NB4 (cell line): ENCODE data around the gene ATIC.

Experiments
- DNase-seq: peaks from one replicate; pipeline ENCODE4 v3.0.0; 2010; ENCODE audit warnings: low read depth
- H3K4me3 ChIP-seq: one replicate; pipeline ENCODE4 v1.5.1; 2011; ENCODE audit warnings: mild to moderate bottlenecking, low read depth, low read length, moderate library complexity
- MYC ChIP-seq: IDR thresholded peaks from 2 replicates; pipeline ENCODE4 v1.6.1; 2011; ENCODE audit warnings: low read depth, low read length
- POLR2A ChIP-seq: IDR thresholded peaks from 2 replicates; pipeline ENCODE4 v1.6.1; 2011; ENCODE audit warnings: mild to moderate bottlenecking; ENCODE audit not compliant: insufficient read length; ENCODE audit errors: extremely low read depth
- TF ChIP-seq, protein P1 (sequence below): IDR thresholded peaks from 2 replicates; pipeline ENCODE4 v1.6.1; 2011; ENCODE audit warnings: low read depth, low read length
- TF ChIP-seq, protein P2 (sequence below): IDR thresholded peaks from one replicate; pipeline ENCODE4 v1.5.1; 2012; ENCODE audit warnings: low read depth, low read length

Gene ATIC

DNA sequence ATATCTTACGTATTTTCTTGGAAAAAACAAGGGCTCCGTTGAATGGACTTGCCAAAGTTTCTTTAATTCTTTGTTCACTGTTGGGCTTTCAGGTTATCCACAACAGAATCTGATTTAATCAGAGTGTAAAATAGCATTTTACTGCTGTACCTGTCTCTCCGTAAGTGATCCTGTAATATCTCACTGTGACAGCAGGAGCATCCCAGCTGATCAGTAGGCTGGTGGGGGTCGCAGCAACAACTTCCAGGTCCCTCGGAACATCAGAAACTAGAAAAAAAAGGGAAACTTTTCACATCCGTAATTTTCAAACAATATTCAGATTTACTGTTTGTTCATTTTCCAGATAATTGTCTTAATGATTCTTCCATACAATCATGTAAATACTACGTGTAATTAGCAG, 72.9 kb downstream of the ATIC start:
- TF ChIP-seq, protein P1, sequence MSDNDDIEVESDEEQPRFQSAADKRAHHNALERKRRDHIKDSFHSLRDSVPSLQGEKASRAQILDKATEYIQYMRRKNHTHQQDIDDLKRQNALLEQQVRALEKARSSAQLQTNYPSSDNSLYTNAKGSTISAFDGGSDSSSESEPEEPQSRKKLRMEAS = no peak
- TF ChIP-seq MYC (no peak), POLR2A (no peak)
- TF ChIP-seq, protein P2, sequence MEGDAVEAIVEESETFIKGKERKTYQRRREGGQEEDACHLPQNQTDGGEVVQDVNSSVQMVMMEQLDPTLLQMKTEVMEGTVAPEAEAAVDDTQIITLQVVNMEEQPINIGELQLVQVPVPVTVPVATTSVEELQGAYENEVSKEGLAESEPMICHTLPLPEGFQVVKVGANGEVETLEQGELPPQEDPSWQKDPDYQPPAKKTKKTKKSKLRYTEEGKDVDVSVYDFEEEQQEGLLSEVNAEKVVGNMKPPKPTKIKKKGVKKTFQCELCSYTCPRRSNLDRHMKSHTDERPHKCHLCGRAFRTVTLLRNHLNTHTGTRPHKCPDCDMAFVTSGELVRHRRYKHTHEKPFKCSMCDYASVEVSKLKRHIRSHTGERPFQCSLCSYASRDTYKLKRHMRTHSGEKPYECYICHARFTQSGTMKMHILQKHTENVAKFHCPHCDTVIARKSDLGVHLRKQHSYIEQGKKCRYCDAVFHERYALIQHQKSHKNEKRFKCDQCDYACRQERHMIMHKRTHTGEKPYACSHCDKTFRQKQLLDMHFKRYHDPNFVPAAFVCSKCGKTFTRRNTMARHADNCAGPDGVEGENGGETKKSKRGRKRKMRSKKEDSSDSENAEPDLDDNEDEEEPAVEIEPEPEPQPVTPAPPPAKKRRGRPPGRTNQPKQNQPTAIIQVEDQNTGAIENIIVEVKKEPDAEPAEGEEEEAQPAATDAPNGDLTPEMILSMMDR = no peak
- DNase-seq = no peak
- H3K4me3 ChIP-seq = no peak overlapping the region

DNA sequence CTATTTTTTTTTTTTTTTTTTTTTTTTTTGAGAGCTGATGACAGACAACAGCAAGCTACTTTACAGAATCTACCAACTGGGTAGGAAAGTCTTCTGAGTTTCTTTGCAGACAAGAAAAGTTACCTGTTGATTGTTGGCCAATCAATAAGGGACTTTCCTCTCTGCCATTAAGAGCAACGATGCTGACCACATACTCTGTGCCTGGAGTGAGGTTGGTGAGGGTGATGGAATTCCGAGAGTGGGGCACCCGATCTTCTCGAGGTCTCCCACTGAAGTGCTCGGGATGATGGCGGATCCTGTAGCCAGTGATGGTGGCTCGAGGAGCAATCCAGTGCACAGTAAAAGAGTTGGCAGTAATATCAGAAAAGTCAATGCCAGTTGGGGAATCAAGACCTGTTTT, 74.7 kb downstream of the ATIC start:
- TF ChIP-seq MYC (no peak), POLR2A (no peak)
- TF ChIP-seq, protein P2 = no peak
- TF ChIP-seq, protein P1 = no peak
- DNase-seq = no peak
- no peak overlapping the region for H3K4me3 ChIP-seq

DNA sequence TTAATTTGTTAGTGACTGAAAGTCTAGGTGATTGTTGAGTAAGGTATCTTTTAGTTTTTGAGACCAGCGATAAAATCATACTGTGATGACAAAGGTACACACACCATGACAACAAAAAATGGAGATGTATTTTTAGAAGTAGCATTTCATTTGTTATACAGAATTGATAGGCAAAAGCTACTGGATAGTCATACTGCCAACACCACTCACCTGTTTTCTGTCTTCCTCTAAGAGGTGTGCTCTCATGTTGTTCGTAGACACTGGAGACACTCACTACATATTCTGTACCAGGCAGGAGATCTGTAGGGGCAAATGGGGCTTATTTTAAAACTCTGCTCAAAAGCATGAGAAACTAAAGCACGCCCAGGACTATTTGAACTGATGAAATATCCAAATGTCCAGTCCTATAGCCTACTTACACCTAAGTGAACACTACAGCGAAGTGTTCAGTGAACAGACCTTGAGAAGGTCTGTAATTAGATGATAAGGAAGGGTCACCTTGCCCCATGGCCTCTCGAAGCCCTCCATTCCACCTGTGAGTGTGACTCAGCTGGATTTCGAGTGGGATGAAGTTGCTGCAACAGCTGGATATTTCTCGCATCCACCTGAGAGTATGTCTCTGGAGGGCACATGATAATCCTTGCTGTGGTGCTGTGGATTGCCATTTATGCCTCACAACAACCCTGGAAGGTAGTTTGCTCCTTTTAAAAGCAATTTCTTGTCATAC, 76.3 kb downstream of the ATIC start:
- no peak overlapping the region for H3K4me3 ChIP-seq
- no peak for TF ChIP-seq POLR2A
- TF ChIP-seq, protein P1 = no peak
- DNase-seq = no peak

DNA sequence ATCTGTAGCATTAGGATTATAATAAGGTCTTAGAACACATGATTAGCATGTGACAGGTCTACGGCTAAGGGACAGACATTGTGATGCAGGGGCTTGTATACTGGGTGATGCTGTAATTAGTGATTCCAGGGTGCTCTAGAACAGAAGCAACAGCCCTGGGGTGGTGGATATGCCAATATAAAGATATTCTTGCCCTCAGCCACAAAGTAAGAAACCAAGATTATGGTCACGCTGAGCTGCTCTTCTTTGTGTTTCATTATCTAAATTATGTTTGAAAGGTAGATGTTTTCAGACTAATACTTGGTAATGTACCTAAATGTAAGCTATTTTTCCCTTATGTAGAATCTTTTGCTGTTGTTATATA, 78.7 kb downstream of the ATIC start:
- DNase-seq = no peak
- H3K4me3 ChIP-seq = no peak overlapping the region
- TF ChIP-seq, protein P1 = no peak

DNA sequence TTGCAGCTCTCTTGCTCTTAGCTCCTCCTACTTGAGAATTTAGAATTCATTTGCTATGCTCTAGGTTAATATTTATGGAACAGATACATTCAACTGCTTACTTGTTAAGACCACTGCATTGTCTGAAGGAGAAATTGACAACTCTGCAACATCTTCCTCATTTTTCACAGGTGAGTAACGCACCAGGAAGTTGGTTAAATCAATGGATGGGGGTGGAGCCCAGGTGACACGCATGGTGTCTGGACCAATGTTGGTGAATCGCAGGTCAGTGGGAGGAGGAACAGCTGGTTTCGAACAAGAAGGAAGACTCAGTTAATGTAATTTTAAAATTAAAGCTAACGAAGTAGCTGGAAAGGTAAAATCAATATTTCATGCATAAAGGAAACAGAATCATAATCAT, 79.7 kb downstream of the ATIC start:
- DNase-seq = no peak
- TF ChIP-seq POLR2A = no peak
- no peak for TF ChIP-seq MYC
- TF ChIP-seq, protein P2 = no peak
- TF ChIP-seq, protein P1 = no peak
- no peak overlapping the region for H3K4me3 ChIP-seq

DNA sequence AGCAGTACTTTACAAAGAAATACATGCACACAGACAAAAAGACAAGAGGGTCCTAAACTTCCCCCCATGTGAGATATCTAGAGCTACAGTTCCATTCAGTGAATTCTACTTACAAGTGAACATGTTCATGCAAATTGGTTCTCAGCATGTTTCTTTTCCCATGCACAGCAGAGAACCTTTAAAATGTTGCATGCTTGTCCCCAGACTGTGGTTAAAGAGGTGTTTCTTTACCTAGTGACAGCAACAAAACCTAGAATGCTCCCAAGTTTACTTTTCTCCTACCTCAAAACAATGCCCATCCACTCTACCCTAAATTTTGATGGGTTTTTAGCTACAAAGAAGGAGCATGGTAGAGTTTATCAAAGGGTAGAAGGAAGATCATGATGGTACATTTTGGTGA, 80.3 kb downstream of the ATIC start:
- DNase-seq = no peak
- H3K4me3 ChIP-seq = no peak overlapping the region
- TF ChIP-seq POLR2A (no peak), MYC (no peak)
- TF ChIP-seq, protein P1 = no peak
- TF ChIP-seq, protein P2 = no peak
